Esophagus squamous epithelium (tissue), 5 donors: Measurements from ENCODE around the gene FOXP3. TPM values are rescaled to one million over a fixed set of nuclear protein-coding genes. Genes with fewer than 3 reads are reported as not detected.

Experiments
- DNase-seq: peaks from one replicate; lab custom pipeline; 2025; lab: John Stamatoyannopoulos, UW
- H3K27ac ChIP-seq, 4 donors: fragments of 200-600 bp; sonication (generic); one replicate each; pipeline ENCODE4 v1.5.1; 2016 to 2019; ENCODE audit warnings: mild to moderate bottlenecking in 1 of 4
- H3K27me3 ChIP-seq, 4 donors: fragments of 200-600 bp; sonication (generic); 1 replicate in 3 of 4; 2 replicates in 1 of 4; pipeline versions ENCODE4 v1.5.1 to v1.6.0; 2017 to 2021; ENCODE audit warnings: antibody characterized with exemption in 1 of 4
- H3K36me3 ChIP-seq, 3 donors: fragments of 200-600 bp; sonication (generic); one replicate each; pipeline ENCODE4 v1.5.1; 2016 to 2019
- H3K4me1 ChIP-seq, 3 donors: fragments of 200-600 bp; sonication (generic); one replicate each; pipeline ENCODE4 v1.5.1; 2017 to 2019
- H3K4me3 ChIP-seq, 4 donors: fragments of 200-600 bp; sonication (generic); 1 replicate in 3 of 4; 2 replicates in 1 of 4; pipeline ENCODE4 v1.5.1; 2016 to 2019; ENCODE audit warnings: mild to moderate bottlenecking in 2 of 4, moderate library complexity in 1 of 4
- H3K9me3 ChIP-seq, 3 donors: fragments of 200-600 bp; sonication (generic); one replicate each; pipeline ENCODE4 v1.5.1; 2016 to 2019
- CTCF ChIP-seq, 6 experiments: fragments of 450-650 bp in 4 of 6; fragments of 200-600 bp in 2 of 6; sonication (generic) in 2 of 6; IDR thresholded peaks; one replicate each; pipeline ENCODE4 v1.5.1; 2016 to 2019; ENCODE audit warnings: antibody characterized with exemption in 6 of 6, mild to moderate bottlenecking in 4 of 6, moderate library complexity in 4 of 6
- POLR2A ChIP-seq, 4 donors: fragments of 450-650 bp; IDR thresholded peaks; one replicate each; pipeline ENCODE4 v1.6.1; 2017; ENCODE audit warnings: antibody characterized with exemption in 4 of 4, mild to moderate bottlenecking in 4 of 4, moderate library complexity in 3 of 4
- WGBS, 2 donors: methylation state at CpG; one replicate each; pipeline ENCODE4 v1.1.5; 2018; 5-methylcytosine and 5-hydroxymethylcytosine counted together
- intact Hi-C: fragments of 100-400 bp; cut with DNase I; formaldehyde crosslinking; loops from one replicate; pipeline ENCODE4 v1.15.0; 2022
- total RNA-seq, 4 donors: library from RNA; depleted of rRNA; stranded (reverse); fragments of >200 nt; gene quantifications; one replicate each; pipeline ENCODE4 v1.1.0, GENCODE V29; 2016
- donor health status: DM: yes; HTN: yes; CAD: no.

FOXP3 gene
- total RNA-seq, 4 donors from 2014 or later, result 0.38 to 2.1 (median 0.81) TPM

DNA sequence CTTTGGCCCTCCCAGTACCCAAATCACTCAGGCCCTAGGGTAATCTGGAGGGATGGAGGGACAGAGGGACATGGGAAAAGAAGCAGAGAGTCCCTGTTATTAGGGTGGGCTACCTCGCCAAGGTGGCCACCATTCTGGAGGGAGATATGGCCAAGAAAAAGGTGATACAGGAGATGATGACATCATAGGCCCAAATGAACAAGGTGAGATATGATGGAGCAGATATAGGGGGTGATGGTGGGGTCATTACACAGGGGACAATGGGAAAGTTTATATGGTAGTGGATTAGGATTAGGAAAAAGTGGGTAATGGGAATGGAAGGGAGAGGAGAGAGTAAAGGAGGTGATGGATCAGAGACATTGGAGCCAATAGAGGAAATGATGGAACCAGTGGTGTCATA is 51.6 kb downstream of the FOXP3 start:
- intact Hi-C loops, result no loop called here
- TF ChIP-seq POLR2A (IDR thresholded peaks at IDR 0.05), result no peak
- no peak for TF ChIP-seq CTCF (IDR thresholded peaks at IDR 0.05)
- no peak overlapping the region for H3K4me3 ChIP-seq
- no peaks in the 10 kb centered on the region for H3K36me3 ChIP-seq
- H3K9me3 ChIP-seq, result no peaks in the 10 kb centered on the region
- no peaks in the 10 kb centered on the region for H3K4me1 ChIP-seq
- H3K27me3 ChIP-seq, result peaks cover 0 to 13% (median 0%) of the 10 kb centered on the region in 4 donors
- no peak for DNase-seq
- WGBS, 2 donors, result 57 to 67% methylated on average over 1 of the region's 1 CpG
- no peak overlapping the region for H3K27ac ChIP-seq

DNA sequence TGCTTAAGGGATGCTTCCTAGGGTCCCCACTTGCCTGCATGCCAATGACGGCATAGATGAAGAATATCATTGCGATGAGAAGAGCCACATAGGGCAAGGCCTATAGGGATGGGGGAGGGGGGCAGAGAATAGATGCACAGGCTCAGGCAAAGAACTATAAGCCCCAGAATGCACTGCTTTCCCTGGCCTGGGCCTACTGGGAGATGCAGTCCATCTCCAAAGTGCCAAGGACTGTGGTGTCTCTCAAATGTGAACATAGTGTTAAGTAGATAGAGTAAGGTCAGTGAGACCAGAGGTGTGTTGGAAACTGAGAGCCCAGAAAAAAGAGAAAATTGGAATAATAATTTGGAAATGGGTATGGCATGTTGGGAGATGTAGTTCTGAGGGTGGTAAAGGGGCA is 52.3 kb downstream of the FOXP3 start:
- Histone ChIP-seq H3K4me3 (no peak overlapping the region), H3K36me3 (no peaks in the 10 kb centered on the region), H3K27ac (no peak overlapping the region), H3K9me3 (no peaks in the 10 kb centered on the region), H3K4me1 (no peaks in the 10 kb centered on the region), H3K27me3 (peaks cover 0 to 13% (median 0%) of the 10 kb centered on the region in 4 donors)
- DNase-seq, result no peak
- TF ChIP-seq CTCF (IDR thresholded peaks at IDR 0.05) (no peak), POLR2A (IDR thresholded peaks at IDR 0.05) (no peak)
- WGBS, 2 donors, result 80% methylated on average over 1 of the region's 2 CpGs; no CpG with 5 or more reads in 1 of the 2 donors
- intact Hi-C loops, result no loop called here

GRCh38 chrX:49211074-49211473 is 53.4 kb downstream of the FOXP3 start:
- intact Hi-C loops, result no loop called here
- DNase-seq, result no peak
- Histone ChIP-seq H3K4me1 (no peaks in the 10 kb centered on the region), H3K27me3 (peaks cover 0 to 13% (median 0%) of the 10 kb centered on the region in 4 donors), H3K36me3 (no peaks in the 10 kb centered on the region), H3K4me3 (no peak overlapping the region), H3K27ac (no peak overlapping the region), H3K9me3 (no peaks in the 10 kb centered on the region)
- WGBS, 2 donors, result 88% methylated on average over 5 of the region's 9 CpGs; no CpG with 5 or more reads in 1 of the 2 donors
- no peak for TF ChIP-seq CTCF (IDR thresholded peaks at IDR 0.05)
- TF ChIP-seq POLR2A (IDR thresholded peaks at IDR 0.05), result no peak

DNA sequence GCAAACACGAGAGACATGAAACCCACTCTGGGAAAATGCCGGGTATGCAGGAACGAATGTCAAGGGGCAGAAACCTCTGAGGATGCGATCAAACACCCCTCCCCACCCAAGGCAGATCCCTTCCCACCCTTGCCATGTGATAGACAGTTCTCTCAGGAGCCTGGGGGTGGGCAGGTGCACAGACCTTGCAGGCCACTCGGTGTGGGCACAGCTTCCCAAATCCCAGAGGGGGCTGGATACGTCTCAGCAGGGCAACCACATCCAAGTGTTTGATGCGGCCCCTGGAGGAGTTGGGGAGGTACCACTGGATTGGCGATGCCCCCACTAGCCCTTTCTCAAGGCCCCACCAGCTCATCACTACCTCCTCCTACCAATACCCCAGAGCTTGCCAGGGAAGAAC is 54.1 kb downstream of the FOXP3 start:
- intact Hi-C loops, result no loop called here

More for the DNA sequence above, 54.1 kb downstream of the FOXP3 start:
- DNase-seq, result no peak
- no peak overlapping the region for H3K27ac ChIP-seq
- H3K27me3 ChIP-seq, result peaks cover 0 to 13% (median 0%) of the 10 kb centered on the region in 4 donors
- no peaks in the 10 kb centered on the region for H3K4me1 ChIP-seq
- H3K4me3 ChIP-seq, result no peak overlapping the region
- H3K9me3 ChIP-seq, result no peaks in the 10 kb centered on the region
- no peak for TF ChIP-seq CTCF (IDR thresholded peaks at IDR 0.05)
- TF ChIP-seq POLR2A (IDR thresholded peaks at IDR 0.05), result no peak
- WGBS, 2 donors, result 70 to 79% methylated on average over 2 to 3 of the region's 8 CpGs
- H3K36me3 ChIP-seq, result no peaks in the 10 kb centered on the region
